Limb (tissue), 2 donors: ENCODE measurements around the gene LRRC1.
"Not testable (repeated sequence)": the region's sequence is repeated elsewhere in the genome, so short reads cannot be mapped to it uniquely, and the experiment has no call there.

Source experiments
- DNase-seq, 2 donors: peaks; one replicate each; pipeline ENCODE4 v3.0.0-alpha.2; 2016; ENCODE audit errors: extremely low spot score in 2 of 2

Gene LRRC1

GRCh38 chr6:53792973-53793317 is 1.9 kb upstream of the LRRC1 start:
- DNase-seq = no peak

DNA sequence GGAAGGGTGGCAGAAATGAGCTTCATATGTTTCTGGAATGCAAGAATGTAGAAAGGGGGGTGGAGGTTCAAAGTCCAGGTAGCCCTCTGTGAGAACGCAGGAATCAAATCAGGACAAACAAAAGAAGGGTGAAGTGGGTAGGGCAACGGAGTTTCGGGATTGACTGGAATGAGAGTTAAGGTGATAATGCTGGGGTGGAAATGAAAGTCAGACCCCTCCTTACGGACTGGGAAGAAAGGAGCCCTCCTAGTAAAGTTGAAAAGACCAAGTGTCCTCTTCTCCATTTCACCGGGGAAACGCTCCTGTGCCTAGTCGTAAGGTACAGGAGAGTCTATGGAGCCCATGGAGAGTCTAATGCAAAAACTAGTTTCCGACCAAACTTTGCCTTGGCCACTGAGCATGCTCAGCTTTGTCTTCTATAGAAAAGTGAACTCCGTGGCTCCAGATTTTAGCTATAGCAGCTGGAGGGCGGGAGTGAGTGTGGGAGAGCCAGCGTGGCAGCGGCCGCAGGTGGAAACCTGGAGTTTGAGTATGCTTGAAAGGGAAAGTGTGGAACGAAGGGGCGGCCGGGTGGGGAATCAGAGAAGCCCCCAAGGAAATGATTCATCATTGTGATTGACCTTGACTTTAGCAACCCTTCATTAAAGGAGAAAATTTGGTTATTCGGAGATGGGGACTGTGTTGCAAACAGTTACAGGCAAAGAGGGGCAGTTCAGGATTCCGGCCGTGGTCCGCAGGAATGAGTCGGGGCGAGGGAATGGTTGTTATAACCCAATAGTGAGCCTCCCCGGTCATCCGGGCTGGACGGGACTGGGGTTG is 1.3 kb upstream of the LRRC1 start:
- DNase-seq = peak; percentile 78 to 82

- DNase-seq = peak; percentile 55 to 78
These were observed 577 bp upstream of the LRRC1 start for GRCh38 chr6:53794137-53794719.

- DNase-seq = no peak
These were observed 516 bp downstream of the LRRC1 start for GRCh38 chr6:53795340-53795701.

DNA sequence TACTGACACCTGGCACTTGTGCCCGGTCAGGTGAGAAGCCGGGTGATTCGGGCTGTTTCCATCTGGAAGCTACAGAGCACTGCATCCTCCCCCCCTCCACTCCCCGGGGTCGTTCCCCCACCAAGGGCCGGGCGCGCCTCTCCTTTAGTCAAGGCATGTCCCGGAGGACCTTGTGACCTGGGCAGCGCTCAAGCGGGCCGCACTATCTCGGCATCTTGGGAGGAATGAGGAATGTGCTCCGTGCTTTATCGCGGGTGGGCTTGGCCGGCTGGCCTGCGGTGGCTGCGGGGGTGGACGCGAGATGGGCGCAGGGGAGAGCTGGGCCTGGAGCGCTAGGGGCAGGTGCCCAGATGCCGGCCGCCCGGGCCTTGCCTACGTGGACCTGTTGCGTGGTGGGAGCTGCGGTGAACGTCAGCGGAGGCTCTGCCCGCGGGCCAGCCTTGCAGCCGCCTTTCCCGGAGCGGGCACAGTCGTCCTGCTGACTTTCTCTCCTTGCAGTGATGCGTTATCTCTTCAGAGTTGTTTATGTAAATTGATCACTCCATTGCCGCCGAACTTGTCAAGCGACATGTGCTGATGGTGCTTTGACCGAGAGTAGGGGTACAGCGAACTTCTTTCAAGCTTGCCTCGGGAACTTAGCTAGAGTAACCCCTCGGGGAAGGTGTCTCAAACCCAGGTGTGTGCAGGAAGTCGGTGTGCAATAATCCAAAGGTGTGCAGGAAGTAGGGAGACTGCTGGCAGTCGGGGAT is 1.1 kb downstream of the LRRC1 start:
- DNase-seq = peak in 1 of 2 donors; percentile 60

DNA sequence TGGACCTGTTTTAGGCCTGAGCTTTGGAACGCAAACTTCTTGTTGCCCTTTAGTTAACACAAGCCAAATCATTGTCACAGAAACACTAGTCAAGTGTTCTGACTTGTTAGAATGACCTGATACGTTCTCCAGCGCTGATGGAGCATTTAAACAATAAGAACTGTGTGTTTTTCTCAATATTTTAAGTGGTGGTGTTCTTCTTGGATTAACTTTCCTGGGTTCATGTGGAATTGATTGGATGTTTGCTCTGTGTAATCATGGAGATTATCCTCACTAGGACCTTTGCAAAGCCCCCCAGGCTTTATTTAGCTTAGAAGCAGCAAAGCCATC is 1.6 kb downstream of the LRRC1 start:
- DNase-seq = no peak

DNA sequence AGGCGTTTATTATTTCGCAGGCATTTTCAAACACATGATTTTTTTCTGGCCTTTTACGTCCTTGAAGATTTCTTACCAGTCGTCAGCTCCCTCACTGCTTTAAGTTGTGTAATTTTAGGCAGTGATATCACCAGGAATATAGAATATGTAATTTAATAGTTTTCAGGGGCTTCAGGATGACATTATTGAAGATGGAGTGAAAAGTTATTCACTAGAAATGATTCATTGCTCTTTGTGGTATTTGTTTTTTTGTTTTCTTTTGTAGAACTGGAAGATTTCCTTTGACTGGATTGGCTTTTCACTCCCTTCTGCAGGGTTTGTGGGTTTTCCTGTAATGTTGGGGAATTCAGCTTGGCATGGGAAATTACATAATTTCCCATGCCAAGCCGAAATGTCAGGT is 2.0 kb downstream of the LRRC1 start:
- no peak for DNase-seq

- no peak for DNase-seq
These were observed 2.5 kb downstream of the LRRC1 start for GRCh38 chr6:53797304-53797703.

DNA sequence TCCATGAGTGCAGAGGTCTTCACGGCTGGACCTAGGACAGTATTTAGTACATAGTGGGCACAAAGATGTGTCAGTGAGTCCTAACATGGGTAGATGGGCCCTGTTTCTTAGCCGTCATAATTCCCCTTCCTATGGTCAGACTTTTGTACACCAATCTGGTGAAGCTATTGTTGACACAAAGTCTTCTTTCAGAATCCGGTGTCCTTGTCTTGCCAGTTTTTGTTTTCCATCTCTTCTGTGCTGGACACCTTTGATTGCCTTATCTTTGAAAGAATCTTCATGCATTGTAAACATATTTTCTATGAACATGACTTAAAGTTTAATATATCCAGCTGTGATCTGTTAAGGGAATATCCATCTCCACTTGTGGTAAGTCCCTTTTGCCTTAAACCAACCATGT is 4.5 kb downstream of the LRRC1 start:
- no peak for DNase-seq

DNA sequence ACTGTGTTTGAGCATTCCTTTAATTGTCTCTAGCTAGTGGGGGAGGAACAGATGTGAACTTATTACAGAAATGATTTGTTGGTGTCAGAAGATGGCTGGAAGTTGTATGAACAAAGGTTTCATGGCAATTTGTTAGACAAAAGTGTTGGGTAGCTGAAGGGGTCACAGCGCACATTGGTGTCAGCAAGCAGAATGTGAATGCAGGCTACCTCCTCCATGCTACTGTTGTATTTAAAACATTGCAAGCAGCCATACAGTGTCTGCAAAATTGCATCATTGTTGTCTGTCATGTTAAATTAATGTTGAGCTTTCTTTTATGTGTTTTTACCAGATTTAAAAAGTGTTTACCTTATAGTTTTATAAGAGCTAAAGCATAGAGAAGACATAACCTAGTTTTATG is 6.2 kb downstream of the LRRC1 start:
- DNase-seq = no peak

DNA sequence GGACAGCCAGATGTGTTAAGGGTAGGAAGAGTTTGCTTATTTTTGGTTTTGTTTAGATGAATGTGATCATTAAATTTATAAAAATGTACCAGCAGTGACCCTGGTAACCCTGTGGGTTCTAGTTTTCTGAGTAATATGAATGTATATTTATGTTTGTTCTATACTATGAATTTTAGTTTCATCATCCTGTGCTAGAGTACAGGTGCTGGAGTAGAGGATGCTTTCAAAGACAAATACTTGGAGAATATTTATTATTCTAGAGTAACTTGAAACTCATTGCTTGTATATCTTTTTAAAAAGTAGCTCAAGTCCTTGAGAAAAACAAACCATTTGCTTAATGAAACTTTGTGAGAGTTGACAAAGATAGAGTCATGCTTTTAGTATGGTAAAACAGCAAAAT is 7.8 kb downstream of the LRRC1 start:
- DNase-seq = no peak

- no peak for DNase-seq
These were observed 8.5 kb downstream of the LRRC1 start for GRCh38 chr6:53803081-53803860.

DNA sequence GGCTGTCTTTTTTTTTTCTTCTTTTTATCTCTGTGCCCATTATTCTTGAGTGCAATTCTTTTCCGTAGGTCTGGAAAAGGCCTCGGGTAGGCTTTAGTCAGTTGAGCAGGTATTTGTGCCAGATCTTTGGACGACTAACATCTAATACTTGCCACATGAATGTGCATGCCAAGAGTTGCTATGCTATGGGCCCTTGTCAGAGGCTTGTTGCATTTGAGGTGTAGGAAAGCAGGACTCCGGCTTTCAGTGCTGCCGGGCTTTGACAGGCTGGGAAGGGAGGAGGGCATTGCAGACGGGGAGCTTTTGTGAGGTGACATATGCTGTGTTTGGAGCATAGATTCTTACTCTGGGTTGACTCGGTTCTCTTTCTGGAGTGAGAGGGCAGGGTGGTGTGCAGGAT is 10.2 kb downstream of the LRRC1 start:
- no peak for DNase-seq

DNA sequence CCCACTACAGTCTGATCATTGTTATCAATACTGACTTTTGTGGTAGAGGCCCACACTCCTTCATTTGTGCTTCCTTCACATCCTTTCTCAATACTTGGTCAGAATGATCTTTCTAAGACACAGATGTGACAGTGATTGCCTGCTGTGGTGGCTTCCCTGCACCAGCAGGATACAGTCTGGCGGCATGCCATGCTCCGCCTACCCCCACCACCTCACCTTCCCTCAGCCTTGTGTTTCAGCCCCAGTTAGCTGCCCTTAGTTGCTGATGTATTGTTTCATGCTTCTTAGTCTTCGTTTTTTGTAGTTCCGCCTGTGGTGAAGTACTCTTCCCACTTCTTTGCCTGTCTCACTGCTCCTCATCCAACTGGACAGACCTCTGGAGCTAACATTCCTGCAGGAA is 10.9 kb downstream of the LRRC1 start:
- DNase-seq = no peak

- not testable (repeated sequence) for DNase-seq
These were observed 12.8 kb downstream of the LRRC1 start for GRCh38 chr6:53807606-53808005.

DNA sequence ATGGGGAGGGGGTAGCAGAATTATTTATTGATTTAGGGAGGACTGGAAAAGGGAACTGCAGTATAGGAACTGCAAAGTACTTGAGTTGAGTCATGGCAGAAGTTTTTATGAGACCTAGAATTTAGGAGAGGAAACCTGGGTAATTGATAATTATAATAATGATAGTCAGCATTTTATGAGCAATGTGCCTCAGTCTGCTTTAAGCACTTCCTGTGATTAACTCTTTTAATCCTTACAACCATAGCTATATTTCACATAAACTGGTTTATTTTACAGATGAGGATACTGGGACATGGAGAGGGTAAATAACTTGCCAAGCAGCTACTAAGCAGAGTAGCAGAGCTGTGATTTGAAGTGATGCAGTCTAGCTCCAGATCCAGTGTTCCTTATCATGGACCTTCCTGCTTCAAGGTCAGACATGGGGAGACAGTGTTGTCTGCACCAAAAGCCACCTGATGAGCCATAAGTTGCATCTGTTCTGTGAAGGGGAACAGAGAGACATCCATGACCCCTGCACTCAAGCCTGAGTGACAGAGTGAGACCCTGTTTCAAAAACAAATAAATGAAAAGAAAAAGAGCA is 13.6 kb downstream of the LRRC1 start:
- DNase-seq = no peak

DNA sequence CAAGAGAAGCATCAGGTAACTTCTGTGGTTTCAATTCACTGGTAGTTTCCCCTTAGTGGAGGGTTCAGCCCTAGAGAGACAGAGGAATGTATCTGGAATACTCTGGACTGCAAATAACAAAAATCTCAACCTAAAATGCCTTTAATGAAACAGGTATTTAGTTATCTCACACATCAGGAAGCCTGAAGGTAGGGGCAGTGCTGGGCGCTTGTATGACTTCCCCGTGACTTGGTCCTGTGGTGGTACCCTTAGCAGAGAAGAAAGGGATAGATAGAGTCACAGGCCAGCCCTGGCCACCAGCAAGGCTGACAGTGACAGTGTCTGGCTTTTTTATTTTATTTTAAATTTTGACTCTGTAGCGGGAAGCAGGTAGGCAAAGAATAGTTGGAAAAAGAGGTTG is 14.9 kb downstream of the LRRC1 start:
- DNase-seq = no peak

GRCh38 chr6:53811082-53811481 is 16.3 kb downstream of the LRRC1 start:
- no peak for DNase-seq

DNA sequence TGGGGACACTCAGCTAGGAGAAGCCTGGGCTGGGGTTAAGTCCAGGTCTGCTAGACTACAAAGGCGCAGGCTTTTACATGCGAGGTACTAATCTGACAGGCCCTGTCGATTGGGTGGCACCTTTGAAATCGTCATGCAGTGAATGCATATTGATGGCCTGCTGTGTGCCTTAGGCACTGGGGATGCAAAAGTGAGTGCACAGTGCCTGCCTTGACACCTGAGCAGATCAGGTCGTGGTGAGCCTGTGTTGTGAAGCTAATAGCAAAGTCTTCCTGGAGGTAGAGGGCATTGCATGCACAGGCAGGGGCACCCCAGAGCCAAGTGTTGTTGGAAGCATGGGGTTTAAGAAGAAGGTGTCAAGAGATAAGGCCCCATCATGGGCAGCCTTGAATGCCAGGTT is 16.9 kb downstream of the LRRC1 start:
- no peak for DNase-seq

GRCh38 chr6:53813096-53813495 is 18.3 kb downstream of the LRRC1 start:
- DNase-seq = no peak

DNA sequence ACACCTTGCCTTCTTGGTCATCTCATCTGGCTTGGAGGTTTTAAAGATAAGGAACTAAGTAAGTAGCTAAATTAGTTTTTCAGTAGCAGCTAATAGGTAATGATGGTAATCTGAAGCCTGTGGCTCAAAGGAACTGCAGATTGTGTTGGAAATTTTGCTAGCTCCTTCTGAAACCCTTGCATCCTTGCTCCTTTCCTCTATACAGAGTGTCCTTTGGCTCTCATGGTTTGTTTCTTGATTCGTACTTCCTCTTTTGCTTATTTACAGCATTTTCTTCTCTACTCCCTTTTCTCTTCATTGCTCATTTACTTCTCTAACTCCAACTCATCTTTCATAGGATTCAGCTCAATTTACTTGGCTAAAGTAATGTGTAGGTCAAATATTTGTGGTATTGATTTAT is 19.0 kb downstream of the LRRC1 start:
- no peak for DNase-seq

DNA sequence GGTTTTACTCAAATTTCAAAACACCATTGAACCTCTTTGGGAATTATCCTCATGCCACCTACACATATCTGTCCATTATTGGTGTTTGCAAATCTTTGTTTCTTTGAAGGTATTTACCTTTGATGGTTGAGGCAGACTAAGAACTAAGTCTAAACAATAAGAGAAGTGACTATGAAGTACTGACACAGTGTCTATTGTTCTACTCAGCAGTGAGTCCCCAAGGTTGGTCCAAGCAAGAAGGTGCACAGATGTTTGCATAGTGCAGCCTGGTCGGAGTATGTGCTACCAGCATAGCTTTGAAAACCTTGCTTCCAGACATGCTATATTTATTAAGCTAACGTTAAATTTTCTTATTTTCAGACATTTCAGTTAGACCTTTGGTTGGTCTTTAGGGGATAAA is 19.5 kb downstream of the LRRC1 start:
- no peak for DNase-seq
